Body of pancreas (tissue), 4 donors: Measurements from ENCODE around the gene CHN1. TPM values are rescaled to one million over a fixed set of nuclear protein-coding genes. Genes with fewer than 3 reads are reported as not detected.

Experiments
- ATAC-seq: fragments of 150-250 bp; one replicate; pipeline ENCODE4 v1.9.1; 2016
- DNase-seq, 4 donors: peaks; one replicate each; pipeline ENCODE4 v3.0.0-alpha.2; 2019
- H3K27ac ChIP-seq, 4 donors: fragments of 200-600 bp; sonication (generic); 1 replicate in 3 of 4; 2 replicates in 1 of 4; pipeline versions ENCODE4 v1.5.1 to v1.6.1; 2016 to 2019; ENCODE audit warnings: mild to moderate bottlenecking in 1 of 4, mixed read lengths in 1 of 4, moderate library complexity in 1 of 4
- H3K27me3 ChIP-seq, 2 donors: fragments of 200-600 bp; sonication (generic); one replicate each; pipeline ENCODE4 v1.6.0; 2016; ENCODE audit warnings: mild to moderate bottlenecking in 1 of 2
- H3K36me3 ChIP-seq, 2 donors: fragments of 200-600 bp; sonication (generic); replicated peaks in 1 of 2; 2 replicates each; pipeline ENCODE4 v1.5.1; 2016; ENCODE audit warnings: low read depth in 2 of 2; ENCODE audit not compliant: insufficient read depth in 1 of 2
- H3K4me1 ChIP-seq: fragments of 200-600 bp; sonication (generic); one replicate; pipeline ENCODE4 v1.6.0; 2016
- H3K4me3 ChIP-seq, 2 donors: fragments of 200-600 bp; sonication (generic); 1 replicate in 1 of 2; 2 replicates in 1 of 2; pipeline ENCODE4 v1.5.1; 2016 to 2019
- H3K9me3 ChIP-seq, 3 donors: fragments of 200-600 bp; sonication (generic); 1 replicate in 2 of 3; 2 replicates in 1 of 3; pipeline ENCODE4 v1.5.1; 2016
- POLR2A ChIP-seq, 3 donors: fragments of 450-650 bp; IDR thresholded peaks; one replicate each; pipeline ENCODE4 v1.6.1; 2016; ENCODE audit warnings: antibody characterized with exemption in 3 of 3, mild to moderate bottlenecking in 2 of 3
- WGBS, 2 donors: methylation state at CpG; one replicate each; pipeline ENCODE4 v1.1.5; 2017; 5-methylcytosine and 5-hydroxymethylcytosine counted together
- intact Hi-C: fragments of 100-400 bp; cut with DNase I; formaldehyde crosslinking; loops from one replicate; pipeline ENCODE4 v1.15.1; 2023
- total RNA-seq, 2 donors: library from RNA; depleted of rRNA; stranded (reverse); fragments of >200 nt; gene quantifications; one replicate each; pipeline ENCODE4 v1.1.0, GENCODE V29; 2016
- TF ChIP-seq, protein P1 (sequence below), 7 experiments: fragments of 450-650 bp in 4 of 7; fragments of 200-600 bp in 3 of 7; sonication (generic) in 3 of 7; IDR thresholded peaks; one replicate each; pipeline ENCODE4 v1.5.1; 2016 to 2019; ENCODE audit warnings: antibody characterized with exemption in 7 of 7

CHN1 gene
- total RNA-seq, 2 donors from 2014 or later, result 2.9 to 11.9 TPM

DNA sequence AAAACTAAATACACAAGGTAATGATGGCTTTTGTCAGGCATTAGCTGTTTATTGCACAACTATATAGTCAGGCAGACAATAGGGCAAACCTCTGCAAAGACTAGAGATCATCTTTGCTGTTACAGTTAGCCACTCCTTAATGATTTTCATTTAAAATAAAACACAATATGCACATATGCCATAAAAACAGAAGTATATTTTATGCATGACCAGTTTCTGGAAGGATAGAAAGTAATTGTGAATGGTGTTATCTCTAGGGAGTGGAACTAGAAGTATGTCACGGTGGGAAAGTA lies 102.0 kb downstream of the CHN1 start:
- H3K36me3 ChIP-seq, result no peaks in the 10 kb centered on the region
- no peak overlapping the region for H3K27ac ChIP-seq
- no peaks in the 10 kb centered on the region for H3K27me3 ChIP-seq
- WGBS, 2 donors, result 58 to 75% methylated on average over 1 of the region's 1 CpG
- DNase-seq (no peak), ATAC-seq (no peak)
- H3K9me3 ChIP-seq, result no peaks in the 10 kb centered on the region
- no peak overlapping the region for H3K4me3 ChIP-seq
- no peaks in the 10 kb centered on the region for H3K4me1 ChIP-seq
- TF ChIP-seq POLR2A (IDR thresholded peaks at IDR 0.05), result no peak
- TF ChIP-seq, protein P1, sequence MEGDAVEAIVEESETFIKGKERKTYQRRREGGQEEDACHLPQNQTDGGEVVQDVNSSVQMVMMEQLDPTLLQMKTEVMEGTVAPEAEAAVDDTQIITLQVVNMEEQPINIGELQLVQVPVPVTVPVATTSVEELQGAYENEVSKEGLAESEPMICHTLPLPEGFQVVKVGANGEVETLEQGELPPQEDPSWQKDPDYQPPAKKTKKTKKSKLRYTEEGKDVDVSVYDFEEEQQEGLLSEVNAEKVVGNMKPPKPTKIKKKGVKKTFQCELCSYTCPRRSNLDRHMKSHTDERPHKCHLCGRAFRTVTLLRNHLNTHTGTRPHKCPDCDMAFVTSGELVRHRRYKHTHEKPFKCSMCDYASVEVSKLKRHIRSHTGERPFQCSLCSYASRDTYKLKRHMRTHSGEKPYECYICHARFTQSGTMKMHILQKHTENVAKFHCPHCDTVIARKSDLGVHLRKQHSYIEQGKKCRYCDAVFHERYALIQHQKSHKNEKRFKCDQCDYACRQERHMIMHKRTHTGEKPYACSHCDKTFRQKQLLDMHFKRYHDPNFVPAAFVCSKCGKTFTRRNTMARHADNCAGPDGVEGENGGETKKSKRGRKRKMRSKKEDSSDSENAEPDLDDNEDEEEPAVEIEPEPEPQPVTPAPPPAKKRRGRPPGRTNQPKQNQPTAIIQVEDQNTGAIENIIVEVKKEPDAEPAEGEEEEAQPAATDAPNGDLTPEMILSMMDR (IDR thresholded peaks at IDR 0.05), result no peak
- intact Hi-C loops, result no loop called here

DNA sequence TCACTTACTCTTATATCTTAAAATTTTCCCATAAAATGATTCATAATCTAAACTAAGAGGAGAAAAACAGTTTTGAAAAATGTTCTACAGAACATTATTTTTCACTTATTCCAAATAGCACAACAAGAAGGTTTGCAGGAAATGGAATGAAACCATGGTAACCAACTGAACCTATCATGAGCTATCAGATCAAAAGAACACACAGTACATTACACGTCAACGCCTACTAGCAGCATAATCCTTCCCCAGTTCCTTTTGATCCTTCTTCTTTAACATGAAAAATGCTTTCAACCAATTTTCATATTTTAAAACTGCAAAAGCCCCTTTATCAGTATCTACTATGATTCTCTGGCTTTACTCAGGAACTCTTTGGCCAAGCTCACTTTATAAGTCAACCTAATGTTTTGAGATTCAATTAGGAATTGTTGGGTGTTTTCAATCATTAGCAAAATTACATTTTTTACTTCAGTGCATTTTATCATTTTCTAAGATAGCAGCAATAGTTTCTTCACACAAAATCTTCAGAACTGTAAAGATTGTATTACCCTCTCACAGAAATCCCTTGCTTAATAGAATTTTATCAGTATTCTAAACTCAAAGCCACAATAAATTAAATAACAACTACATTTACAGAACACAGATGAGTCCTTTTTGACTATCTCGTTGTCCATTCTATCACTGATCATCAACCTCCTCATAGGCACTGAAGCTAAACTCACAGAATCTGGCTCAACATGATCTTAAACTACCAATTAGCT lies 102.5 kb downstream of the CHN1 start:
- H3K4me1 ChIP-seq, result no peaks in the 10 kb centered on the region
- ATAC-seq, result no peak
- TF ChIP-seq, protein P1 (IDR thresholded peaks at IDR 0.05), result no peak
- WGBS, 2 donors, result 57 to 67% methylated on average over 3 of the region's 3 CpGs
- H3K27me3 ChIP-seq, result no peaks in the 10 kb centered on the region
- H3K4me3 ChIP-seq, result no peak overlapping the region
- no peak for DNase-seq
- intact Hi-C loops, result no loop called here
- no peaks in the 10 kb centered on the region for H3K36me3 ChIP-seq
- H3K9me3 ChIP-seq, result no peaks in the 10 kb centered on the region
- H3K27ac ChIP-seq, result no peak overlapping the region

DNA sequence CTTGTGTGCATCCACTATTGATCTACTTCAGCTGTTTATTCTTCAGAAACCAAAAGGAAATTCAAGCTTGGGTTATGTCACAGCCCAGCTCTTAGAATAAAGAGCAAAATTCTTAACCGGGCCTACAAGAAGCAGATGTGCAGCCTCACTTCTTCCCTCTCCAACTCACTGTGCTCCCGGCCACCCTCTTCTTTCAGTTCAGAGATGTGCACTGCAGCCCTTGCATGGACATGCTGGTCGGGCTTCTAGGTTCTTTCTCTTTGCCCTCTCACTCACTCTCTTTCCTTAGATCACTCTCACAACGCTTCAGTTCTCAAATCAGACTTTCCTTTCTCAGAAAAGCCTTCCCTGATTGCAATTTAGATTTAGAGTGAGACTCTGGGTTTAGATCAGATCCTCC lies 104.1 kb downstream of the CHN1 start:
- Histone ChIP-seq H3K4me1 (no peaks in the 10 kb centered on the region), H3K4me3 (no peak overlapping the region), H3K9me3 (no peaks in the 10 kb centered on the region), H3K27ac (no peak overlapping the region), H3K36me3 (no peaks in the 10 kb centered on the region), H3K27me3 (no peaks in the 10 kb centered on the region)
- 60 to 62% methylated on average over 4 of the region's 4 CpGs for whole genome bisulfite sequencing, 2 donors
- intact Hi-C loops, result no loop called here
- no peak for DNase-seq
- no peak for ATAC-seq
- TF ChIP-seq, protein P1 (IDR thresholded peaks at IDR 0.05), result no peak
- no peak for TF ChIP-seq POLR2A (IDR thresholded peaks at IDR 0.05)

DNA sequence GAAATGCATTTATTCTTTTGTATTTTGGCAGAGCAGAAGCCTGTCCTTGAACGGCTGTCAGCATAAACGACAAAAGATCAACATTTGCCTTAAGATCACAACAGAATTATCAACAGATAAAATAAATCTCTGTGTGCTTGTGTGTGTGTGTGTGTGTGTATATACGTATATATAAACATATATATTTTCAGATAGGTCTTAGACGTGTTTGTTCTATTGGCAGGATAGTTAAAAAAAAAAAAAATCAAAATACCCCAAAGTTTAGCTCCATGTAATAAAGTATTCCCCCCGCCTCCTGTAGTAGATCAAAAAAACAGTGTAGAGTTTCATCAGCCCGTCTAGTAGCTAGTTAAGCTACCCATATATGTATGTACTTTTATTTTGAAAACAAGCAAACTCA lies 107.9 kb downstream of the CHN1 start:
- ATAC-seq (no peak), DNase-seq (no peak)
- TF ChIP-seq POLR2A (IDR thresholded peaks at IDR 0.05), result no peak
- TF ChIP-seq, protein P1 (IDR thresholded peaks at IDR 0.05), result no peak
- H3K4me3 ChIP-seq, result no peak overlapping the region
- no peak overlapping the region for H3K27ac ChIP-seq
- H3K27me3 ChIP-seq, result no peaks in the 10 kb centered on the region
- 39 to 43% methylated on average over 6 of the region's 6 CpGs for WGBS, 2 donors
- H3K36me3 ChIP-seq, result no peaks in the 10 kb centered on the region
- no peaks in the 10 kb centered on the region for H3K4me1 ChIP-seq
- intact Hi-C loops, result no loop called here
- H3K9me3 ChIP-seq, result no peaks in the 10 kb centered on the region

DNA sequence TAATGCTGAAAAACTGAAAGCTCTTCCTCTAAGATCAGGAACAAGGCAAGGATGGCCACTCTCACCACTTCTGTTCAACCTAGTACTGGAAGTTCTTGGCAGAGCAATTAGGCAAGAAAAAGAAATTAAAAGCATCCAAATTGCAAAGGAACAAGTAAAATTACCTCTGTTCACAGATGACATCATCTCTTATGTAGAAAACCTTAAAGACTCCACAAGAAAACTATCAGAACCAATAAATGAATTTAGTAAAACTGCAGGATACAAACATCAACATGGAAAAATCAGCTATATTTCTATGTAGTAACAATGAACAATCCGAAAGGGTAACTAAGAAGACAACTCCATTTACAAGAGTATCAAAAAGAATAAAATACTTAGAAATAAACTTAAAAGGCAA lies 112.2 kb downstream of the CHN1 start:
- no peaks in the 10 kb centered on the region for H3K9me3 ChIP-seq
- DNase-seq (no peak), ATAC-seq (no peak)
- H3K27ac ChIP-seq, result no peak overlapping the region
- no peaks in the 10 kb centered on the region for H3K4me1 ChIP-seq
- H3K36me3 ChIP-seq, result no peaks in the 10 kb centered on the region
- H3K4me3 ChIP-seq, result no peak overlapping the region
- 83 to 90% methylated on average over 1 of the region's 1 CpG for WGBS, 2 donors
- TF ChIP-seq, protein P1 (IDR thresholded peaks at IDR 0.05), result no peak
- no peak for TF ChIP-seq POLR2A (IDR thresholded peaks at IDR 0.05)
- H3K27me3 ChIP-seq, result no peaks in the 10 kb centered on the region
- intact Hi-C loops, result no loop called here
